Common myeloid progenitor, CD34-positive (primary cell): ENCODE measurements around the gene EDC4.
"Not testable (repeated sequence)": the region's sequence is repeated elsewhere in the genome, so short reads cannot be mapped to it uniquely, and the experiment has no call there.

Source experiments
- CTCF ChIA-PET: fragments of 350-600 bp; sonication (Branson Sonifier 250); formaldehyde crosslinking; loops from one replicate; lab custom pipeline; 2021; ENCODE audit warnings: antibody characterized with exemption; lab: Charles Lee
- POLR2A ChIA-PET: fragments of 350-600 bp; sonication (Branson Sonifier 250); formaldehyde crosslinking; loops from one replicate; lab custom pipeline; 2021; ENCODE audit warnings: antibody characterized with exemption; lab: Charles Lee
- DNase-seq, 3 donors: peaks; one replicate each; pipeline versions ENCODE4 v3.0.0 to v3.0.0-alpha.2; 2013
- H3K27ac ChIP-seq, 2 experiments: 1 replicate in 1 of 2; 2 replicates in 1 of 2; pipeline ENCODE4 v1.7.0; 2013; ENCODE audit warnings: inconsistent platforms in 2 of 2, low read length in 2 of 2, mild to moderate bottlenecking in 2 of 2, low read depth in 1 of 2, moderate library complexity in 1 of 2; ENCODE audit not compliant: severe bottlenecking in 2 of 2, insufficient read depth in 1 of 2, poor library complexity in 1 of 2
- H3K27me3 ChIP-seq, 5 experiments: replicated peaks in 2 of 5; 1 replicate in 3 of 5; 2 replicates in 2 of 5; pipeline versions ENCODE4 v1.6.1 to v1.7.0; 2013; ENCODE audit warnings: low read length in 4 of 5, mild to moderate bottlenecking in 2 of 5, moderate library complexity in 2 of 5, inconsistent platforms in 1 of 5; ENCODE audit not compliant: insufficient read depth in 5 of 5, control insufficient read depth in 4 of 5
- H3K36me3 ChIP-seq, 4 experiments: 1 replicate in 2 of 4; 2 replicates in 2 of 4; pipeline versions ENCODE4 v1.6.1 to v1.7.0; 2013; ENCODE audit warnings: low read length in 3 of 4, control low read depth in 1 of 4, mild to moderate bottlenecking in 1 of 4; ENCODE audit not compliant: control insufficient read depth in 4 of 4, insufficient read depth in 4 of 4
- H3K4me1 ChIP-seq, 4 experiments: 1 replicate in 3 of 4; 2 replicates in 1 of 4; pipeline versions ENCODE4 v1.6.1 to v1.7.1; 2013; ENCODE audit warnings: low read length in 3 of 4, mild to moderate bottlenecking in 3 of 4, control low read depth in 1 of 4, inconsistent platforms in 1 of 4, moderate library complexity in 1 of 4; ENCODE audit not compliant: control insufficient read depth in 4 of 4, insufficient read depth in 4 of 4; ENCODE audit errors: control extremely low read depth in 1 of 4
- H3K4me3 ChIP-seq, 7 experiments: 1 replicate in 4 of 7; 2 replicates in 3 of 7; pipeline versions ENCODE4 v1.5.1 to v1.7.0; 2013; ENCODE audit warnings: mild to moderate bottlenecking in 7 of 7, low read length in 6 of 7, moderate library complexity in 6 of 7, inconsistent platforms in 2 of 7, low read depth in 2 of 7, control low read depth in 1 of 7; ENCODE audit not compliant: insufficient read depth in 4 of 7, control insufficient read depth in 1 of 7; ENCODE audit errors: extremely low read depth in 1 of 7
- H3K9me3 ChIP-seq, 5 experiments: 1 replicate in 4 of 5; 2 replicates in 1 of 5; pipeline versions ENCODE4 v1.6.1 to v1.7.1; 2013; ENCODE audit warnings: low read length in 4 of 5, mild to moderate bottlenecking in 2 of 5, inconsistent platforms in 1 of 5, low read depth in 1 of 5, moderate library complexity in 1 of 5; ENCODE audit not compliant: control insufficient read depth in 4 of 5, insufficient read depth in 2 of 5; ENCODE audit errors: control extremely low read depth in 1 of 5
- WGBS: methylation state at CpG from one replicate; pipeline ENCODE4 v1.1.5; 2013; ENCODE audit not compliant: insufficient coverage; 5-methylcytosine and 5-hydroxymethylcytosine counted together

EDC4 gene

DNA sequence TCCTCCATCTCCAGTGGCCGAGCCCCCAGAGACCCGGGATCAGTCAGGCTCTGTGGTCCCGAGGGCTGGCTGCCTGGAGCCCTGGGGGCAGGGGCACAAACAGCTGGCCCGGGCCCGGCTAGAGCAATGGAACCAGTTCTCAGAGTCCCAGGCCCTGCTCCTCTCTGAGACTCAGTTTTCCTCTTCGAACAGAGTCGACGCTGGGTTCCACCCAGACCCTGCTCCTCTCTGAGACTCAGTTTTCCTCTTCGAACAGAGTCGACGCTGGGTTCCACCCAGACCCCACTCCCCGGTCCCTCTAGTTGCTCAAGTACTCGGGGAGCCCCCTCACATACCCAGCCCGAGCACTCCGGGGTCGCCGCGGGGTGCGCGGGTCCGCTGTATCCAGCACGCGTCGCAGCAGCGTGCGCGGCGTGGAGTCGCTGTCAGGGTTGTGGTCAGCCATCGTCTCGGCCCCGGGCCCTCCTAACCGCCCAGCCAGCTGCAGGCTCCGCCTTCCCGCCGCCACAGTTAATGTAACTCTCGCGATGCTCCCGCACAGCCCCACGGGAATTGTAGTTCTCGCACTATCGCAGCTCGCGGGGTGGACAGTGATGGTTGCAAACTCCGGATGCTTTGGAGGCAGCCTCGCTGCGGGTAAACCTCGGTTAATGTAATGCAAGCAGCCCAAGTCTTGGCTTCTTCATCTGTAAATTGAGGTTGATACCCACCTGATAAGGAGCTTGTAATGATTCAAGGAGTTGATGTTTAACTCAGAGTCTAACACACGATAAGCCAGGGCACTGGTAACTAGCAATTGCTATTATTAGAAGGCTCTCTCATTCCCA lies 39.2 kb upstream of the EDC4 start:
- Histone ChIP-seq H3K4me3 (peak overlapping the region; percentile 60 to 83 (median 74)), H3K36me3 (peaks cover 7 to 38% (median 23%) of the 10 kb centered on the region in 4 experiments), H3K9me3 (no peaks in the 10 kb centered on the region), H3K27me3 (no peaks in the 10 kb centered on the region), H3K4me1 (peaks cover 3 to 18% (median 15%) of the 10 kb centered on the region in 4 experiments), H3K27ac (peak overlapping the region in 1 of 2 experiments; percentile 81)
- CTCF ChIA-PET = interaction anchor here (0.5 to 2.1 kb wide), 10 partner anchors 9 to 38 kb away, joined by 3 to 10 read pairs (median 5); partner anchors contain the start of gene NUTF2
- POLR2A ChIA-PET = interaction anchor here (0.8 to 1.8 kb wide), 2 partner anchors 13 to 22 kb away, joined by 3 to 5 read pairs; partner anchors contain the start of gene NUTF2
- DNase-seq = peak; percentile 81 to 93 (median 91)
- under 1% methylated on average over 43 of the region's 49 CpGs for WGBS

DNA sequence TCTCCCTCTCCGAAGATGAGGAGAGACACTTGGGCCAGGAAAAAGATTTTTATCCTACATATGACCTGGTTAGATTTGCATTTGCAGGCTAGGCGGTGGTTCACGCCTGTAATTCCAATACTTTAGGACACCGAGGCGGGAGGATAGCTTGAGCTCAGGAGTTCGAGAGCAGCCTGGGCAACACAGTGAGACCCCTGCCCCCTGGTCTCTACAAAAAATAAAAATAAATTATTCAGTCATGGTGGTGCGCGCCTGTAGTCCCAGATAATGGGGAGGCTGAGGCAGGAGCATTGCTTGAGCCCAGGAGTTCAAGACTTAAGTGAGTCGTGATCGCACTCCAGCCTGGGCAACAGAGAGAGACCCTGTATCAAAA lies 38.6 kb upstream of the EDC4 start:
- ChIA-PET CTCF (interaction anchor here (0.5 to 2.1 kb wide), 9 partner anchors 9 to 38 kb away, joined by 3 to 10 read pairs (median 5); partner anchors contain the start of gene NUTF2), POLR2A (interaction anchor here (1.8 kb wide), 1 partner anchor 12 kb away, joined by 5 read pairs; the partner anchor contains the start of gene NUTF2)
- H3K9me3 ChIP-seq = no peaks in the 10 kb centered on the region
- WGBS = 85% methylated on average over 10 of the region's 10 CpGs
- DNase-seq = no peak
- H3K36me3 ChIP-seq = peaks cover 7 to 32% (median 19%) of the 10 kb centered on the region in 4 experiments
- H3K4me1 ChIP-seq = peaks cover 3 to 18% (median 15%) of the 10 kb centered on the region in 4 experiments
- H3K27me3 ChIP-seq = no peaks in the 10 kb centered on the region
- H3K4me3 ChIP-seq = peak overlapping the region in 6 of 7 experiments; percentile 67 to 83 (median 74)
- H3K27ac ChIP-seq = peak overlapping the region in 1 of 2 experiments; percentile 81

- H3K4me1 ChIP-seq = peaks cover 3 to 20% (median 18%) of the 10 kb centered on the region in 4 experiments
- H3K27me3 ChIP-seq, H3K9me3 ChIP-seq, DNase-seq, H3K4me3 ChIP-seq, H3K27ac ChIP-seq, H3K36me3 ChIP-seq: not testable (repeated sequence)
- 99% methylated on average over 7 of the region's 10 CpGs for WGBS
- ChIA-PET POLR2A (interaction anchor here (1.1 kb wide), 1 partner anchor 36 kb away, joined by 3 read pairs; no protein-coding TSS in a partner anchor), CTCF (interaction anchor here (0.7 to 3.1 kb wide), 7 partner anchors 13 to 168 kb away, joined by 3 to 11 read pairs (median 5); no protein-coding TSS in a partner anchor)
These were observed 35.7 kb upstream of the EDC4 start for GRCh38 chr16:67837190-67837589.

GRCh38 chr16:67837811-67838210 lies 35.0 kb upstream of the EDC4 start:
- Histone ChIP-seq H3K4me1 (peaks cover 3 to 21% (median 18%) of the 10 kb centered on the region in 4 experiments), H3K27me3 (no peaks in the 10 kb centered on the region), H3K4me3 (no peak overlapping the region), H3K9me3 (no peaks in the 10 kb centered on the region), H3K27ac (no peak overlapping the region), H3K36me3 (no peaks in the 10 kb centered on the region)
- DNase-seq = no peak
- ChIA-PET POLR2A (no interaction called here), CTCF (interaction anchor here (0.7 to 3.1 kb wide), 7 partner anchors 14 to 168 kb away, joined by 3 to 11 read pairs (median 5); no protein-coding TSS in a partner anchor)
- 96% methylated on average over 2 of the region's 2 CpGs for WGBS

DNA sequence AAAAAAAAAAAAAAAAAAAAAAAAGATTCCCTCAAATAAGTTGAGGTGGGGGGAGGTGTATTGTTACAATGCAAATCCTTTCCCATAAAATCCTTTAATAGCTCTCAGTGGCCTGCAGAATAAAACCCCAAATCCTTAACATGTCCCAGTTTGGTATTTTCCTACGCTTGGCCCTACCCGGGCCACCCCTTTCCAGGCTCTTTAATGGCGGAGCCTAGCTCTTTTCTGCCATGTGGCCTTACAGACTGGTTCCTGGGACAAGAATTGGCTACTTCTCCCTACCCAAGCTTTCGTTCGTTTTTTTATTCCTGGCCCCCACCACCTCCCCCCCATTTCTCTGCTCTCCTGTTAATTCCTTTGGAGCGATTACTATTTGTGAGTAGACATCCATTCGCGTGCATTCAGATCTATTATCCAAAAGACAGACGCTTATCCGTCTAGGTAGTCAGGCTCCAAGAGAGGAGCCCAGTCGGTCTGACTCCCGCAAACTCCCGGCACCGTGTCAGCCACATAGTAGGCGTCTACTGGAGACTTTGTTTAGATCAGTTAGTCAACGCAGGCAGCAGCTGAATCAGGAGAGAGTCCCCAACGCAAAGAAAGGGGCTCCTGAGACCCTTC lies 31.5 kb upstream of the EDC4 start:
- peaks cover 21 to 45% (median 40%) of the 10 kb centered on the region in 4 experiments for H3K4me1 ChIP-seq
- ChIA-PET CTCF (interaction anchor here (0.9 to 1.9 kb wide), 8 partner anchors 10 to 169 kb away, joined by 3 to 8 read pairs (median 4); no protein-coding TSS in a partner anchor), POLR2A (interaction anchor here (0.6 kb wide), 1 partner anchor 312 kb away, joined by 3 read pairs; no protein-coding TSS in a partner anchor)
- H3K27me3 ChIP-seq = no peaks in the 10 kb centered on the region
- peak overlapping the region in 1 of 2 experiments; percentile 91 for H3K27ac ChIP-seq
- WGBS = 76% methylated on average over 17 of the region's 17 CpGs
- peak overlapping the region in 5 of 7 experiments; percentile 72 to 98 (median 95) for H3K4me3 ChIP-seq
- H3K36me3 ChIP-seq = peaks cover 0 to 9% (median 2%) of the 10 kb centered on the region in 4 experiments
- DNase-seq = no peak
- H3K9me3 ChIP-seq = no peaks in the 10 kb centered on the region

DNA sequence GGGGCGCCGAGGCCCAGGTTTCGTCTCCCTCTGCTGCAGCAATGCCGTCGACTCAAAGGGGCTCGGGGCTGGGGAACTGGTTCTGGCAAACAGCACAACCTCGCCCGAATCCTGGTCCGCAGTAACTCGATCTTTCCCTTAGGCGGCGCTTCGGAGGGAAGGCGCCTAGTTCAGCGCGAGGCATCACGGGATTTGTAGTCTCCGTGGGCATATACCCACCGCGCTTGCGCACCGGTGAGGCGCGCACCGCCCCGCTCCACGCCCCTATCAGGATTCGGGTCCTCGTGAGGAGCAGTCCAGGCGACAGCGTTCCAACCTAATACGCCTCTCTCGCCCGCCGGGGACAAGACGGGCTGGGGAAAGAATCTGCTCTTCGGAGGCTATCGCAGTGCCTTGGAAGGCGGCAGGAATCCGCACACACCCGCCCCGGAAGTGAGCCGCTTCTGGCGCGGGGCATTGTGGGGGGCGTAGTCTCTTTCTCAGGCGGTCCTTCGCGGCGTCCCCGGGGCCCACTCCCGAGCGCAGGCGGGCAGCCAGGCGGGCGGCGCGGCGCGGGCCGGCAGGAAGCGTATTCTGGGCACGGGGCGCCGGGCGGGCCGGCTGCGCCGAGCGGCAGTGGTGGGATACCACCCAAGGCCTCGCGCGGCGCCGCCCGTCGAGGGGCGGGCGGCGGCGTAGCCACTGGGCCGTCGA lies 30.9 kb upstream of the EDC4 start, which contains the start of gene THAP11:
Gene THAP11 (plus strand): TSS at position 505 of the 693 bp plus-strand sequence. CDS start 235 bp downstream, outside the sequence.
- Histone ChIP-seq H3K27ac (peak within 1 kb of the TSS; percentile 86 to 91), H3K36me3 (peaks cover 0 to 9% (median 2%) of the 10 kb centered on the region in 4 experiments), H3K4me1 (peaks cover 21 to 48% (median 40%) of the 10 kb centered on the region in 4 experiments), H3K27me3 (no peaks in the 10 kb centered on the region), H3K9me3 (no peaks in the 10 kb centered on the region), H3K4me3 (peak within 1 kb of the TSS; percentile 72 to 99 (median 95))
- WGBS = 0% methylated on average over 64 of the region's 83 CpGs
- DNase-seq = peak; percentile 95 to 98 (median 96)
- CTCF ChIA-PET = interaction anchor here (1.0 to 1.7 kb wide), 3 partner anchors 10 to 25 kb away, joined by 5 to 8 read pairs (median 7); no protein-coding TSS in a partner anchor
- POLR2A ChIA-PET = no interaction called here
